HEK293 (cell line): Measurements from ENCODE around the gene TP63.
A peak's percentile ranks its signal among the peaks of the same experiment; 100 is the strongest.

Source experiments
- CTCF ChIA-PET: fragments of 350-600 bp; formaldehyde crosslinking; extraction: SDS; loops from one replicate; lab custom pipeline; 2021; ENCODE audit warnings: antibody characterized with exemption; lab: Yijun Ruan, JAX
- POLR2A ChIA-PET: fragments of 300-600 bp; formaldehyde crosslinking; extraction: SDS; loops from one replicate; lab custom pipeline; 2020; ENCODE audit warnings: antibody characterized with exemption, inconsistent platforms; lab: Yijun Ruan, JAX
- H3K27ac ChIP-seq: fragments of 200-500 bp; sonication (Bioruptor generic); 2 replicates; pipeline ENCODE4 v1.5.1; 2014; ENCODE audit warnings: low read depth, low read length, control low read depth, inconsistent platforms; ENCODE audit errors: extremely low read depth
- H3K36me3 ChIP-seq, 2 experiments: fragments of 200-500 bp in 1 of 2; sonication (Bioruptor generic) in 1 of 2; 1 replicate in 1 of 2; 2 replicates in 1 of 2; pipeline ENCODE4 v1.5.1; 2014 to 2017; ENCODE audit warnings: inconsistent platforms in 2 of 2, low read length in 2 of 2; ENCODE audit not compliant: control insufficient read depth in 2 of 2, insufficient read depth in 1 of 2
- H3K4me1 ChIP-seq: fragments of 200-500 bp; sonication (Bioruptor generic); 2 replicates; pipeline ENCODE4 v1.5.1; 2014; ENCODE audit warnings: mild to moderate bottlenecking, low read length, inconsistent platforms; ENCODE audit not compliant: control insufficient read depth, insufficient read depth
- H3K4me3 ChIP-seq: 2 replicates; pipeline ENCODE4 v1.5.1; 2011; ENCODE audit warnings: low read depth, mild to moderate bottlenecking, control low read depth, low read length, moderate library complexity
- H3K9me3 ChIP-seq: fragments of 200-500 bp; sonication (Bioruptor generic); 2 replicates; pipeline ENCODE4 v1.5.1; 2014; ENCODE audit warnings: low read depth, low read length, inconsistent platforms; ENCODE audit not compliant: control insufficient read depth, insufficient read depth
- GLI4 ChIP-seq: fragments of 450-650 bp; formaldehyde crosslinking; IDR thresholded peaks from 2 replicates; pipeline ENCODE4 v1.5.1; 2016; ENCODE audit warnings: missing biosample characterization, missing genetic modification characterization
- HOXC10 ChIP-seq: sonication (generic); formaldehyde crosslinking; IDR thresholded peaks from 2 replicates; pipeline ENCODE4 v1.8.1; 2023; ENCODE audit warnings: mild to moderate bottlenecking, missing genetic modification reagents
- INSM2 ChIP-seq: fragments of 450-650 bp; formaldehyde crosslinking; IDR thresholded peaks from 2 replicates; pipeline ENCODE4 v1.5.1; 2016; ENCODE audit warnings: missing biosample characterization, missing genetic modification characterization
- SP3 ChIP-seq: fragments of 450-650 bp; formaldehyde crosslinking; IDR thresholded peaks from 2 replicates; pipeline ENCODE4 v1.5.1; 2016; ENCODE audit warnings: missing biosample characterization, missing genetic modification characterization
- ZBTB11 ChIP-seq: fragments of 450-650 bp; formaldehyde crosslinking; conservative IDR thresholded peaks from 2 replicates; pipeline ENCODE4 v1.5.1; 2016; ENCODE audit warnings: low read depth, missing biosample characterization, missing genetic modification characterization
- ZNF239 ChIP-seq: fragments of 450-650 bp; formaldehyde crosslinking; IDR thresholded peaks from 2 replicates; pipeline ENCODE4 v1.5.1; 2016; ENCODE audit warnings: missing biosample characterization, missing genetic modification characterization
- ZNF24 ChIP-seq: fragments of 450-650 bp; formaldehyde crosslinking; IDR thresholded peaks from 2 replicates; pipeline ENCODE4 v1.5.1; 2016; ENCODE audit warnings: missing biosample characterization, missing genetic modification characterization
- ZNF324 ChIP-seq: fragments of 450-650 bp; formaldehyde crosslinking; IDR thresholded peaks from 2 replicates; pipeline ENCODE4 v1.5.1; 2016; ENCODE audit warnings: missing biosample characterization, missing genetic modification characterization
- ZNF423 ChIP-seq: fragments of 450-650 bp; formaldehyde crosslinking; IDR thresholded peaks from 2 replicates; pipeline ENCODE4 v1.5.1; 2016; ENCODE audit warnings: missing biosample characterization, missing genetic modification characterization
- ZNF626 ChIP-seq: fragments of 450-650 bp; sonication (Bioruptor Pico); formaldehyde crosslinking; IDR thresholded peaks from 2 replicates; pipeline ENCODE4 v1.5.1; 2018; ENCODE audit warnings: missing biosample characterization, missing genetic modification characterization, inconsistent platforms
- ZNF654 ChIP-seq: fragments of 450-650 bp; formaldehyde crosslinking; IDR thresholded peaks from 2 replicates; pipeline ENCODE4 v1.5.1; 2016; ENCODE audit warnings: low read depth, missing biosample characterization, missing genetic modification characterization
- ZNF664 ChIP-seq: fragments of 450-650 bp; formaldehyde crosslinking; IDR thresholded peaks from 2 replicates; pipeline ENCODE4 v1.5.1; 2016; ENCODE audit warnings: missing biosample characterization, missing genetic modification characterization
- ZNF670 ChIP-seq: fragments of 450-650 bp; formaldehyde crosslinking; IDR thresholded peaks from 2 replicates; pipeline ENCODE4 v1.5.1; 2016; ENCODE audit warnings: missing biosample characterization, missing genetic modification characterization, low read depth
- ZNF701 ChIP-seq: fragments of 450-650 bp; formaldehyde crosslinking; IDR thresholded peaks from 2 replicates; pipeline ENCODE4 v1.5.1; 2016; ENCODE audit warnings: missing biosample characterization, missing genetic modification characterization
- ZNF792 ChIP-seq: fragments of 450-650 bp; formaldehyde crosslinking; IDR thresholded peaks from 2 replicates; pipeline ENCODE4 v1.5.1; 2016; ENCODE audit warnings: missing biosample characterization, missing genetic modification characterization

TP63 gene

DNA sequence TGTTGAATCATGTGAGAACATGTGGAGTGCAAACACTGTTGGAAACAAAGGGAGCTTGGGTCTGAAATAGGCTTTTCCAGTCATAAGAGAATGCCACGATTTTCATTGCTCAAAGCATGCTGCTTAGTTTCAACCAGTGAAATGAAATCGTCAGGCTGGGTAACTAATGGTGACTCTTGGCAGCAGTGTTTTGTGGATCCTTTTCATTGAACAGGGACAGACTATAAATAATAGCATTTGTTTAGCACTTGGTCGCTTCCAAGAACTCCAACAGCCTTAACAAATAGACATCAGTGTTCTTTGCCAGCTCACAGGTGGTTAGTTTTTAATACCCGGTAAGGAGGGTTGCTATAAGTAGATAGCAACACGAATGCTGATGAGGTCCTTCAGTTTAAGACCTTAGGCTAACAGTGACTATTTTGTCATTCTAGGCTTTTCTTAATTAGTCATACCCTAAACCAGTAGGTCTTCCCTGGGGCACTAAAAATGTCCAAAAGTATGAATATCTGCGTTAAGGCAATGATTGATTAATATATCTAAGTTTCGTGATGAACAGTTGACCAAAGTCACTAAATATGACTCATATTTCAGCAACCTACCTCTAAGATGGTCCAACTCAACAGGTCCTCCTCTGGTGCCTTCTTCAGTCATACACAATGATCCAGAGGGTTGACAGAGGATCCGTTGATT, 15.8 kb downstream of the TP63 start (continued):
- TF ChIP-seq ZBTB11 (tag by site-specific recombination) (no peak), INSM2 (tag by site-specific recombination) (no peak), ZNF24 (tag by site-specific recombination) (no peak), SP3 (no peak), ZNF239 (tag by site-specific recombination) (no peak)

DNA sequence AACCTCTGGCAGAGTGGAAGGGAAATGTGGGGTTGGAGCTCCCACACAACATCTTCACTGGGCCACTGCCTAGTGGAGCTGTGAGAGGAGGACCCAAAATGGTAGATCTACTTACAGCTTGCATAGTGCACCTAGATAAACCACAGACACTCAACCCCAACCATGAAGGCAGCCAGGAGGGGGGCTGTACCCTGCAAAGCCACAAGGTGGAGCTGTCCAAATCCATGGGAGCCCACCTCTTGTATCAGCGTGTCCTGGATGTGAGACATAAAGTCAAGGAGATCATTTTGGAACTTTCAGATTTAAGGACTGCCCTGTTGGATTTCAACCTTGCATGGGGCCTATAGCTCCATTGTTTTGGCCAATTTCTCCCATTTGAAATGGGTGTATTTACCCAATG, 20.9 kb downstream of the TP63 start:
- TF ChIP-seq HOXC10 (CRISPR knock-in tag) (no peak), ZNF792 (tag by site-specific recombination) (no peak), ZNF654 (peak; percentile 20), ZNF670 (no peak)
- Histone ChIP-seq H3K36me3 (no peaks in the 10 kb centered on the region), H3K4me1 (no peaks in the 10 kb centered on the region), H3K27ac (no peak overlapping the region), H3K9me3 (no peaks in the 10 kb centered on the region), H3K4me3 (no peak overlapping the region)
- ChIA-PET CTCF (interaction anchor here (0.6 to 3.0 kb wide), 12 partner anchors 11 to 1182 kb away, joined by 3 to 8 read pairs (median 3); no protein-coding TSS in a partner anchor), POLR2A (no interaction called here)

- Histone ChIP-seq H3K4me1 (no peaks in the 10 kb centered on the region), H3K9me3 (no peaks in the 10 kb centered on the region), H3K27ac (no peak overlapping the region), H3K4me3 (no peak overlapping the region), H3K36me3 (no peaks in the 10 kb centered on the region)
- POLR2A ChIA-PET = no interaction called here
- CTCF ChIA-PET = no interaction called here
- TF ChIP-seq GLI4 (tag by site-specific recombination) = no peak
These were observed 24.4 kb downstream of the TP63 start for GRCh38 chr3:189655617-189656016.

DNA sequence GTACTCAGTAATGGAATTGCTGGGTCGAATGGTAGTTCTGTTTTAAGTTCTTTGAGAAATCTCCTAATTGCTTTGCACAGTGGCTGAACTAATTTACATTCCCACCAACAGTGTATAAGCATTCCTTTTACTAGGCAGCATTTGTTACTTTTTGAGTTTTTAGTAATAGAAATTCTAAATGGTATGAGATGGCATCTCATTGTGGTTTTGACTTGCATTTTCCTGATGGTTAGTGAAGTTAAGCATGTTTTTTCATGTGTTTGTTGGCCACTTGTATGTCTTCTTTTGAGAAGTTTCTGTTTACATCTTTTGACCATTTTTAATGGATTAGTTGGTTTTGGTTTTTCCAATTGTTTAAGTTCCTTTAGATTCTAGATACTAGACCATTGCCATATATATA, 28.4 kb downstream of the TP63 start:
- Histone ChIP-seq H3K4me1 (no peaks in the 10 kb centered on the region), H3K4me3 (no peak overlapping the region), H3K36me3 (no peaks in the 10 kb centered on the region), H3K27ac (no peak overlapping the region), H3K9me3 (no peaks in the 10 kb centered on the region)
- CTCF ChIA-PET = no interaction called here
- TF ChIP-seq ZNF626 (tag by site-specific recombination) = no peak
- no peak for TF ChIP-seq ZNF664 (tag by site-specific recombination)
- no peak for TF ChIP-seq ZNF324 (tag by site-specific recombination)
- no peak for TF ChIP-seq ZNF423 (tag by site-specific recombination)
- no peak for TF ChIP-seq ZNF701 (tag by site-specific recombination)
- POLR2A ChIA-PET = no interaction called here
